Measurements from ENCODE around the gene PAPPA. TPM values are rescaled to one million over a fixed set of nuclear protein-coding genes. Genes with fewer than 3 reads are reported as not detected.

The PAPPA gene
- total and polyA plus RNA-seq, 9 donors: 0.61 to 5.5 (median 2.6) TPM

DNA sequence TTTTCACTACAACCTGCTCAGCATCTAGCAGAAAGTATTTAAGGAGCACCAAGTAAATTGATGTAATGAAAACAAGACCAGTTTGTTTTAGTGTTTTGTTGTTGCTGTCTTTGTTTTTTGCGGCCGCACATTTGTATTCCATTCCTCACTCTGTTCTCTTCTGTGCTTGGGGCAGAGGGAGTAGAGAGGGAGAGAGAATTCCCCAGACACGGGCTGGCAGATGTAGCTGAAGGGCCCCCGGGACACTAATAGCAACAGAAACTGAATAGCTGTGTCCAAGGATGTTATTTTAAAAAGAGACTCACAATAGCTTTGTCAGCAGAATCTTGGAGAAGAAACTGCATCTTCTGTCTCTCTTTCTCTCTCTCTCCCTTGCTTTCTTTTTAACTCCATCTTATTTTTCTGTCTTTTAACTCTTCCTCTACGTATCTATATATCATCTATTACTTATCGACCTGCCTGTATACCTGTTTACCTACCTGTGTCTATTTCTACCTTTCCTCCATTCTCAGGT lies 145.3 kb downstream of the PAPPA start:
- no peak for DNase-seq
- whole genome bisulfite sequencing, 3 donors: 21 to 44% (median 32%) methylated on average over 6 of the region's 6 CpGs
- peaks cover 3% of the 10 kb centered on the region for H3K4me1 ChIP-seq (ENCODE audit: insufficient read depth)
- H3K36me3 ChIP-seq: no peaks in the 10 kb centered on the region
- no peak overlapping the region for H3K27ac ChIP-seq
- H3K9me3 ChIP-seq: no peaks in the 10 kb centered on the region
- H3K4me3 ChIP-seq: no peak overlapping the region
- H3K27me3 ChIP-seq: no peaks in the 10 kb centered on the region
- TF ChIP-seq EP300 (IDR thresholded peaks at IDR 0.05) (no peak), POLR2A (IDR thresholded peaks at IDR 0.05) (no peak)
- TF ChIP-seq, protein P1, sequence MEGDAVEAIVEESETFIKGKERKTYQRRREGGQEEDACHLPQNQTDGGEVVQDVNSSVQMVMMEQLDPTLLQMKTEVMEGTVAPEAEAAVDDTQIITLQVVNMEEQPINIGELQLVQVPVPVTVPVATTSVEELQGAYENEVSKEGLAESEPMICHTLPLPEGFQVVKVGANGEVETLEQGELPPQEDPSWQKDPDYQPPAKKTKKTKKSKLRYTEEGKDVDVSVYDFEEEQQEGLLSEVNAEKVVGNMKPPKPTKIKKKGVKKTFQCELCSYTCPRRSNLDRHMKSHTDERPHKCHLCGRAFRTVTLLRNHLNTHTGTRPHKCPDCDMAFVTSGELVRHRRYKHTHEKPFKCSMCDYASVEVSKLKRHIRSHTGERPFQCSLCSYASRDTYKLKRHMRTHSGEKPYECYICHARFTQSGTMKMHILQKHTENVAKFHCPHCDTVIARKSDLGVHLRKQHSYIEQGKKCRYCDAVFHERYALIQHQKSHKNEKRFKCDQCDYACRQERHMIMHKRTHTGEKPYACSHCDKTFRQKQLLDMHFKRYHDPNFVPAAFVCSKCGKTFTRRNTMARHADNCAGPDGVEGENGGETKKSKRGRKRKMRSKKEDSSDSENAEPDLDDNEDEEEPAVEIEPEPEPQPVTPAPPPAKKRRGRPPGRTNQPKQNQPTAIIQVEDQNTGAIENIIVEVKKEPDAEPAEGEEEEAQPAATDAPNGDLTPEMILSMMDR (IDR thresholded peaks at IDR 0.05): no peak
- intact Hi-C loops (cut with DNase I): no loop called here

DNA sequence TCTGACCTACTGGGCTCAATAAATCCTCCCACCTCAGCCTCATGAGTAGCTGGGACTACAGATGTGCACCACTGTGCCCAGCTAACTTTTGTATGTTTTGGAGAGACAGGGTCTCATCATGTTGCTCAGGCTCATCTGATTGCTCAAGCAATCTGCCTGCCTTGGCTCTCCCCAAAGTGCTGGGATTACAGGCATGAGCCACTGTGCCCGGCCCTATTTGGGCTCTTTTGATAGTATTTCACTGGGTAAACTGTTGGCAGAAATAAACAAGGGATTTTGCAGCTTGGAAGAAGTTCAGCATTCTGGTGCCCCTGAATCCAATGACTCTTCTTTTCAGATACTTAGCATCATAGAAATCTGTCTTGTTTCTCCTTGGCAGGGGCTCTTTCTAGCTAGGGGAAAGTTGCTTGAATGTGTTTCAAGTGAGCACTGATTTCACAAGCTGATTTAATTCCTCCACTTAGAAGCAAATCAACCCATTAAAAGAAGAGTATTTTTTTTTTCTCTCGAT lies 146.8 kb downstream of the PAPPA start:
- 93 to 95% (median 94%) methylated on average over 2 of the region's 2 CpGs for WGBS, 3 donors
- Histone ChIP-seq H3K9me3 (no peaks in the 10 kb centered on the region), H3K27ac (no peak overlapping the region), H3K36me3 (no peaks in the 10 kb centered on the region), H3K4me1 (ENCODE audit: insufficient read depth) (peaks cover 6% of the 10 kb centered on the region), H3K4me3 (no peak overlapping the region), H3K27me3 (no peaks in the 10 kb centered on the region)
- intact Hi-C loops (cut with DNase I): no loop called here
- TF ChIP-seq, protein P1 (IDR thresholded peaks at IDR 0.05): no peak
- TF ChIP-seq EP300 (IDR thresholded peaks at IDR 0.05): no peak
- no peak for DNase-seq

DNA sequence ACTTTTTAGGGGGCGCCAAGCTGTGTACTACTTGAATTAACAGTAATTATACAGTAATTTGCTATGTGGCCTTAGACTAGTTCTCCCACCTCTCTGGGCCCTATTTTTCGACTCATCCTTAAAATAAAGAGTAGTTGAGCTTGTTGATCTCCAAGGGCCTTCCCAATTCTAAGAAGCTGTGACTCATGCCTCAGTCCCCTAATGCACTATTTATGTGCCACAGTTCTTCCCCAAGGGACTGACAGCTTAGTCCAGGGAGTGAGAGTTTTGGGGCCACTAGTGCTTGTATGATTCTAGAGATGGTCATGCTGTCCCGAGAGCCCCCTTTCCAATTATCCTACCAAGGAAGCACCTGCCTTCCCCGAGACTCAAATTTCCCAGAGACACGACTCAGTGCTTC lies 149.7 kb downstream of the PAPPA start:
- WGBS, 3 donors: 90 to 92% (median 91%) methylated on average over 5 of the region's 5 CpGs
- intact Hi-C loops (cut with DNase I): no loop called here
- no peaks in the 10 kb centered on the region for H3K36me3 ChIP-seq

DNA sequence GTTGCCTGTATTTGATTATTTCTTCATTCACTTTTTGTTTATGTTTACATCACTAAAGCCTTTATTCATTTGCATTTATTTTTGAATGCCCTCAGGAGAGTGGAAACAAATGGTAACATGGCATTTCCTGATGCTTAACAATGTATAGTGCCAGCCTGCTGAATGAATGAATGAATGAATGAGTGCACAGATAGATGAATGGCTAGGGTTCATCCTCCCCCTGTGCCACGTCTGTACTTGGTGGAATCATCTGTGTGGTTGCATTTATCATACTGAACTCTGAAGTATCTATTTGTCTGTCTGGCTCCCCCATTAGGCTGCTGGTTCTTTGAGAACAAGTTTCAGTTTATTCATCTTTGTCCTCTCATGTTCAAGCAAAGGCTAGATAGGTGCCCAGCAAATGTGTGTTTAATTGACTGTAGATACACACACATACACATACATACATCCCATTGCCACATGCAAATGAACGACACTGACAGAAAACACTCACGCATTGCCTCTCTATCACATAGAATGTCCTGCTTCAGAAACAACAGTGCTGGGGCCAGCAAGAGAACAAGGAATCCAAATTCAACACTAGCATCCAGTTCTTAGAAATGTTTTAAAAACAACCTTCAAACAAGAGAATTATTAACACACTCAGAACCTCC lies 150.4 kb downstream of the PAPPA start:
- TF ChIP-seq, protein P1 (IDR thresholded peaks at IDR 0.05): no peak
- TF ChIP-seq EP300 (IDR thresholded peaks at IDR 0.05): no peak
- TF ChIP-seq POLR2A (IDR thresholded peaks at IDR 0.05): no peak
- 8 to 39% (median 34%) methylated on average over 3 of the region's 3 CpGs for WGBS, 3 donors

More for the DNA sequence above, 149.7 kb downstream of the PAPPA start:
- H3K4me1 ChIP-seq (ENCODE audit: insufficient read depth): peaks cover 6% of the 10 kb centered on the region
- no peak overlapping the region for H3K27ac ChIP-seq
- no peak overlapping the region for H3K4me3 ChIP-seq
- H3K9me3 ChIP-seq: no peaks in the 10 kb centered on the region
- no peaks in the 10 kb centered on the region for H3K27me3 ChIP-seq
- DNase-seq: no peak
- TF ChIP-seq, protein P1 (IDR thresholded peaks at IDR 0.05): no peak
- TF ChIP-seq POLR2A (IDR thresholded peaks at IDR 0.05): no peak
- TF ChIP-seq EP300 (IDR thresholded peaks at IDR 0.05): no peak

More for the DNA sequence above, 150.4 kb downstream of the PAPPA start:
- Histone ChIP-seq H3K27ac (no peak overlapping the region), H3K27me3 (no peaks in the 10 kb centered on the region), H3K4me1 (ENCODE audit: insufficient read depth) (peaks cover 6% of the 10 kb centered on the region), H3K9me3 (no peaks in the 10 kb centered on the region), H3K4me3 (no peak overlapping the region), H3K36me3 (no peaks in the 10 kb centered on the region)
- no peak for DNase-seq
- intact Hi-C loops (cut with DNase I): no loop called here
